Activated CD8-positive, alpha-beta memory T cell treated with anti-CD3 and anti-CD28 coated beads, Interleukin-2, amount 50 U/mL, for 48 hours (primary cell): ENCODE data around the gene CPB1.

Experiments
- DNase-seq: peaks from one replicate; pipeline ENCODE4 v3.0.0-alpha.2; 2020

The CPB1 gene

GRCh38 chr3:148884261-148884660 lies 56.6 kb downstream of the CPB1 start:
- DNase-seq = no peak

GRCh38 chr3:148889828-148890227 lies 62.2 kb downstream of the CPB1 start:
- no peak for DNase-seq

GRCh38 chr3:148896062-148896461 lies 68.5 kb downstream of the CPB1 start:
- no peak for DNase-seq

DNA sequence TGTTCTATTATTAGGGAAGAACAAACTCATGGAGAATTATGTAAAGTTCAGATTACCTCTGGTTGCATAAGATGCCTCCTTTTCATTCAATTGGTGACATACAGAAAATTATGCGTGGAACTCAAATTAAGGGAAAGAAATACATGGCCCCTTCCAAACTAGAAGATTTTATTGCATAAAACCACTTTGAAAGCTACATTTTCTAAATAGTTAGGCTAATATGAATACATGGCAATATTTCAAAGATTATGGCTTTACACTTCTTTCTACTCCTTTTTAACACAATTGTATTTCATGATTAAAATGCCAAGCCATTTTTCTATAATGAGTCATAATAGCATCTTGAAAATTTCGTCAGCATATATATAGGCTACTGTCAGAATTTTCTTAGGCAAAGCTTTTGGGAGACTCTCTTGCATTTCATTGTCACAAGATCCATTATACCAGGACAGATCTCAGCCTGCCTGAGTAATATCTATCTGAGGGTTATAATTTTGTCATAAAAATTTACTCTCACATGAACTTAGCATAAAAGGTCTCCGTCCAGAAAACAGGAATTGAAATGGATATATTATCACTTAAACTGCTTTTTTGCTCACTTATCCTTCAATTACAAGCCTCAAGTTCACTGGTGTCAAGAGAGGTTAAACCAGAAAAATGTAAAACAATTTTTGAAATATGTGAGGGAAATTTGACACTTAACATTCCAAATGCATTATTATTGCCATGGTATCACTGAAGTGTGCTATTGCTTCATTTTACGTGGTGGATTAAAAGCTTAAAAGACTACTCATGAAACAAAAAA lies 74.6 kb downstream of the CPB1 start:
- no peak for DNase-seq

- no peak for DNase-seq
Observed at GRCh38 chr3:148903022-148903442, 75.4 kb downstream of the CPB1 start.

GRCh38 chr3:148903941-148904340 lies 76.3 kb downstream of the CPB1 start:
- DNase-seq = no peak

DNA sequence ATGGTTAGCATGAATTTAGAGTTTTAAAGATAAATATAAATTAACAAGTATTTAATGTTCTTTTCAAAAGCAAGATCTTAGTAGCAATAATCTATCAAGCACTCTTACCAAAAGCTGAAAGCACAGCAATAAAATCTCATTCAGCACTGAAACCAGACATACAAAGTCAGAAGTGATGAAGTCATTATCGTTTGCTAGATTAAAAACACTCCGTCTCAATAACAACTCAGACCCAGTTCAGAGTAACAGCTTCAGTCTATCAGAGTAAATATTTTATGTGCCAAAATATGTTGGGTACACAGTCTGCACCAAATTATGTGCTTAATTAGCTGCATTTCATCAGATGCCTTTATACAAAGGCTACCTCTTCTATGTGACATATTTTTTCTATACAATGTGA lies 79.1 kb downstream of the CPB1 start:
- no peak for DNase-seq
